GM12801 (cell line): ENCODE results near the gene EPB41L4B.

Experiments
- TF ChIP-seq, protein P1 (sequence below): IDR thresholded peaks from one replicate; pipeline ENCODE4 v1.5.1; 2011; ENCODE audit warnings: control low read depth; ENCODE audit not compliant: insufficient read length; ENCODE audit errors: extremely low read depth

EPB41L4B gene

GRCh38 chr9:109252291-109252690 lies 68.6 kb downstream of the EPB41L4B start:
- TF ChIP-seq, protein P1, sequence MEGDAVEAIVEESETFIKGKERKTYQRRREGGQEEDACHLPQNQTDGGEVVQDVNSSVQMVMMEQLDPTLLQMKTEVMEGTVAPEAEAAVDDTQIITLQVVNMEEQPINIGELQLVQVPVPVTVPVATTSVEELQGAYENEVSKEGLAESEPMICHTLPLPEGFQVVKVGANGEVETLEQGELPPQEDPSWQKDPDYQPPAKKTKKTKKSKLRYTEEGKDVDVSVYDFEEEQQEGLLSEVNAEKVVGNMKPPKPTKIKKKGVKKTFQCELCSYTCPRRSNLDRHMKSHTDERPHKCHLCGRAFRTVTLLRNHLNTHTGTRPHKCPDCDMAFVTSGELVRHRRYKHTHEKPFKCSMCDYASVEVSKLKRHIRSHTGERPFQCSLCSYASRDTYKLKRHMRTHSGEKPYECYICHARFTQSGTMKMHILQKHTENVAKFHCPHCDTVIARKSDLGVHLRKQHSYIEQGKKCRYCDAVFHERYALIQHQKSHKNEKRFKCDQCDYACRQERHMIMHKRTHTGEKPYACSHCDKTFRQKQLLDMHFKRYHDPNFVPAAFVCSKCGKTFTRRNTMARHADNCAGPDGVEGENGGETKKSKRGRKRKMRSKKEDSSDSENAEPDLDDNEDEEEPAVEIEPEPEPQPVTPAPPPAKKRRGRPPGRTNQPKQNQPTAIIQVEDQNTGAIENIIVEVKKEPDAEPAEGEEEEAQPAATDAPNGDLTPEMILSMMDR = no peak

DNA sequence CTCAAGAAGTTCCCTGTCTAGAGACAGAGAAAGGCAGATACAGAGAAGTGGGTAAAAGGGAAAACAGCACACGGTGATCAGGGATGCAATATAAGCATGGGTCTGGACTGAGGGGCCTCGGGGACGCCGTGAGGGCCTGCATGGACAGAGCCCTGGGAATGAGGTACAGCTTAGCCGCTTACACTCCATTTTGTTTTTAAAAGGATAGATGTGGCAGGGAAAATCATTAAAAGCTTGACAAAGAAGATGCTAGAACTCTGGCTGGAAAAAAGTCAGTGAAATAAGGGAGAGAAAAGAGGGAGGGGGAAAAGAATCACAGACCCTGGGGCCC lies 69.1 kb downstream of the EPB41L4B start:
- TF ChIP-seq, protein P1 = no peak

DNA sequence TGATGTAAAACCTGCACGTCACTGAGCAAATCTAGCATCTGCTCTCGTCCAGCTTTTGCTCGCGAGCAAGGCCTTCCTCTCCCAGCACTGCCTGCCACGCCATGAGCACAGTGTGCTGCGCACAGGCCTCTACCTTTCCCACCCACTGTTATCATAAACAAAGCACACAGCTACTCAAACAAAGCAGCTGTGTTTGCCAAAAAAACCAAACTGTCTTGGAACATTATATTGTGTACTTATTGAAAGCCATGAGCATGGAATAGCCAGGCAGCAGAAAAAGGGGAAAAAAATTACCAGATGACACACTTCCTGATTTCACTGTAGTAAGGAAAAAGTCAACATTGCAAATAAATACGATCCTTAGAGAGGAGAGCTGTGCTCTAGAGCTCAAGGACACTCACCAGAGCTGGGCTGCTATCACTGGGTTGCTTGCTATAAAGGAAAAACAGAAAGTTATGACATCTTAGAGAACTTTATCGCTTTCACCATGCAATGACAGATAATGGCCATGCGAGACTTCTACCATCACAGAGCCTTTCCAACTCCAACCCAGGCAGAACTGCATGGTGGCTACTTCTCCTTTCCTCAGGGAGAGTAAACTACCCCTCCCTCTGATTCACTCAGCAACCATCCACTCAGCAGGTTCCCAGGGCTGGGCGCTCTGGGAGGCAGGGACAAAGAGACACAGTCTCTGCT lies 69.6 kb downstream of the EPB41L4B start:
- TF ChIP-seq, protein P1 = no peak

- TF ChIP-seq, protein P1 = no peak
Observed at GRCh38 chr9:109250771-109251079, 70.1 kb downstream of the EPB41L4B start.

DNA sequence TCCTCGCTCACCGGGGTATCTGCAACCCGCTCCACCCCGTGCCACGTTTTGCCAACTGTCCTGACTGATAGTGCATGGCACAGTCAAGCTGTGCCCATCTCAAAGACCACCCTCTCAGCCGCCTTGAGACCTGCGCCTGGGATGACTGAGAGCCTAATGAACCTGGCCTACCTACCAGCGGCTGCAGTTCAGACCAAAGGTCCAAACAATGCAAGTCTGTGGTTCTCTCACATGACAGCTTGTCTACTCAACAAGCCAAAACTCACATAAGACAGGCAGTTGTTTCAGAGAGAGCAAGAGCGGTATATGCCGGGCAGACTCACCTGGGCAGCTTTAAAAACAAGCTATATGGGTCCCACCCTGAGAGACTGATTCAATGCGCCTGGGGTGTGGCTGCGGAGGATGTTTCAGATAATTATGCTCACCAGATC lies 70.5 kb downstream of the EPB41L4B start:
- TF ChIP-seq, protein P1 = no peak

- TF ChIP-seq, protein P1 = no peak
Observed at GRCh38 chr9:109249615-109250014, 71.2 kb downstream of the EPB41L4B start.

DNA sequence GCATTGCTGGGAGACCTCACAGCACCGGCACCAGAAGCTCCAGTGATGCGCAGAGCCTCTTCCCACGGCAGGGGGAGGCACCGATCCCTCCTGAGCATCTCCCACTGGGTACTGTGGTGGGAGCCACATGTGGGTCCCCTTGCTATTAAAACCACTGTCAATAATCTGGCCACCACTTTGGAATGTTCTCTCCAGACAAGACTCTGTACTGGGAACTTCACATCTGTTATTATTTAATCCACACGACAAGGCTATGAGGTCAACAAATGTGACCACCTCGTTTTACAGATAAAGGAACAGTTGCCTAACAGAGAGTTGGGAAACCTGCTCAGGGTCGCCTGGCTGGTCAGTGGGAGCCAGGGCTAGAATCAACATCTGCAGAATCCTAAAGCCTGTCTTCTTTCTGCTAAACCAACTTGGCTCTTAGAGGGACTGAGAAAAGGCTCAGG lies 72.7 kb downstream of the EPB41L4B start:
- TF ChIP-seq, protein P1 = no peak
